AG09309 (cell line): ENCODE measurements around the gene SEC23IP.

Experiments
- DNase-seq: peaks from one replicate; pipeline ENCODE4 v3.0.0-alpha.2; 2010; ENCODE audit warnings: low read depth
- H3K4me3 ChIP-seq: 2 replicates; pipeline ENCODE4 v1.5.1; 2011; ENCODE audit warnings: mild to moderate bottlenecking, low read depth, low read length, moderate library complexity; ENCODE audit not compliant: control insufficient read depth
- TF ChIP-seq, protein P1 (sequence below): IDR thresholded peaks from 2 replicates; pipeline ENCODE4 v1.5.1; 2011; ENCODE audit warnings: mild to moderate bottlenecking, low read depth, low read length, inconsistent platforms; ENCODE audit not compliant: insufficient read depth, control insufficient read depth; ENCODE audit errors: missing control alignments

SEC23IP gene

GRCh38 chr10:119892188-119893065, at the start of gene SEC23IP:
SEC23IP (plus strand) TSS chr10:119892730; CDS start chr10:119892783, 53 bp downstream.
- DNase-seq = peak; percentile 81
- peak within 1 kb of the TSS; percentile 100 for H3K4me3 ChIP-seq
- TF ChIP-seq, protein P1, sequence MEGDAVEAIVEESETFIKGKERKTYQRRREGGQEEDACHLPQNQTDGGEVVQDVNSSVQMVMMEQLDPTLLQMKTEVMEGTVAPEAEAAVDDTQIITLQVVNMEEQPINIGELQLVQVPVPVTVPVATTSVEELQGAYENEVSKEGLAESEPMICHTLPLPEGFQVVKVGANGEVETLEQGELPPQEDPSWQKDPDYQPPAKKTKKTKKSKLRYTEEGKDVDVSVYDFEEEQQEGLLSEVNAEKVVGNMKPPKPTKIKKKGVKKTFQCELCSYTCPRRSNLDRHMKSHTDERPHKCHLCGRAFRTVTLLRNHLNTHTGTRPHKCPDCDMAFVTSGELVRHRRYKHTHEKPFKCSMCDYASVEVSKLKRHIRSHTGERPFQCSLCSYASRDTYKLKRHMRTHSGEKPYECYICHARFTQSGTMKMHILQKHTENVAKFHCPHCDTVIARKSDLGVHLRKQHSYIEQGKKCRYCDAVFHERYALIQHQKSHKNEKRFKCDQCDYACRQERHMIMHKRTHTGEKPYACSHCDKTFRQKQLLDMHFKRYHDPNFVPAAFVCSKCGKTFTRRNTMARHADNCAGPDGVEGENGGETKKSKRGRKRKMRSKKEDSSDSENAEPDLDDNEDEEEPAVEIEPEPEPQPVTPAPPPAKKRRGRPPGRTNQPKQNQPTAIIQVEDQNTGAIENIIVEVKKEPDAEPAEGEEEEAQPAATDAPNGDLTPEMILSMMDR = peak; percentile 12

- no peak overlapping the region for H3K4me3 ChIP-seq
- TF ChIP-seq, protein P1 = peak; percentile 0
- no peak for DNase-seq
These were observed 46.9 kb upstream of the SEC23IP start for GRCh38 chr10:119845656-119846055.

DNA sequence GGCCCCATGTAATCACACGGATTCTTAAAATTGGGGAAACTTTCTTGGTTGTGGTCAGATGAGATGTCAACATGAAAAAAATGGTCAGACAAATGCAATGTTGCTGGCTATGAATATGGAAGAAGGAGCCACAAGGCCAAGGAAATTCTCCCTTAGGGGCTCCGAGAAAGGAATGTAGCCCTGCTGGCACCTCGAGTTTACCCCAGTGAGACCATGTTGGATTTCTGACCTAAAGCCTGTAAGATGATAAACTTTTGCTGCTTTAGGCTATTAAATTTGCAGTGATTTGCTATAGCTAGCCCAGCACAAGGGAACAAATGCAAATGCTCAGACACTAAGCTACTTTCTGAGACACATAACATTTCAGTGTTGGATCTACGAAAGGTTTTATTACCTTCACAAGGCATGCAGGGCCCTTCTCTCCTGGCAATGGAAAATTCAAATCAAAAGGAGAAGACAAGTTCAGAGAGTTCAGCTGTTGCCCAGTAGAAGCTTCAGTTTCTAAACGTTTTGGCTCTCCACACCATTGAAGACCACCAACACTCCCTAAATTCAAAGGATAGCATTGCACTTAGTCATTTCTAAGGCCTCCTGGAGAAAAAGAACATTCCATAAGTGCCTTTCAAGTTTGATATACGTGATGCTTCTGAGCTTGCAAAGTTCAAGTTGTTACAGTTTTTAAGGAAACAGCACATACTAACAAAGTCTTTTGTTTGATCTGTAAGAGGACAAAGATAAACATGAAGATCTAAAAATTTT, 43.3 kb upstream of the SEC23IP start:
- no peak overlapping the region for H3K4me3 ChIP-seq
- TF ChIP-seq, protein P1 = no peak
- DNase-seq = peak; percentile 42

GRCh38 chr10:119849944-119850343, 42.6 kb upstream of the SEC23IP start:
- DNase-seq = no peak
- no peak overlapping the region for H3K4me3 ChIP-seq
- TF ChIP-seq, protein P1 = no peak

GRCh38 chr10:119852277-119852676, 40.3 kb upstream of the SEC23IP start:
- H3K4me3 ChIP-seq = no peak overlapping the region
- no peak for DNase-seq
- TF ChIP-seq, protein P1 = no peak

- TF ChIP-seq, protein P1 = no peak
- no peak for DNase-seq
- no peak overlapping the region for H3K4me3 ChIP-seq
These were observed 39.7 kb upstream of the SEC23IP start for GRCh38 chr10:119852822-119853221.
